Measurements from ENCODE around the gene DIP2C.
"Not testable (repeated sequence)": the region's sequence is repeated elsewhere in the genome, so short reads cannot be mapped to it uniquely, and the experiment has no call there.

Gene DIP2C

GRCh38 chr10:689452-690371, at the start of gene DIP2C:
DIP2C (minus strand) TSS chr10:689668; CDS start chr10:689578, 90 bp downstream.
- no peak for DNase-seq

- DNase-seq = no peak
These were observed 45.0 kb upstream of the DIP2C start for GRCh38 chr10:734481-734880.

- no peak for DNase-seq
These were observed 43.6 kb upstream of the DIP2C start for GRCh38 chr10:733086-733485.

- no peak for DNase-seq
These were observed 39.7 kb upstream of the DIP2C start for GRCh38 chr10:729213-729612.

GRCh38 chr10:728603-729002, 39.1 kb upstream of the DIP2C start:
- no peak for DNase-seq

GRCh38 chr10:727162-727790, 37.8 kb upstream of the DIP2C start:
- DNase-seq = no peak

GRCh38 chr10:725786-726185, 36.3 kb upstream of the DIP2C start:
- no peak for DNase-seq

GRCh38 chr10:725302-725701, 35.8 kb upstream of the DIP2C start:
- DNase-seq = no peak

GRCh38 chr10:723973-724372, 34.5 kb upstream of the DIP2C start:
- no peak for DNase-seq

GRCh38 chr10:722281-723060, 33.0 kb upstream of the DIP2C start:
- no peak for DNase-seq

- no peak for DNase-seq
These were observed 28.8 kb upstream of the DIP2C start for GRCh38 chr10:718143-718700.

- DNase-seq = no peak
These were observed 28.0 kb upstream of the DIP2C start for GRCh38 chr10:717458-717857.

GRCh38 chr10:716821-717220, 27.4 kb upstream of the DIP2C start:
- DNase-seq = no peak

- no peak for DNase-seq
These were observed 24.7 kb upstream of the DIP2C start for GRCh38 chr10:714214-714613.

GRCh38 chr10:712575-712974, 23.1 kb upstream of the DIP2C start:
- DNase-seq = no peak

GRCh38 chr10:712089-712488, 22.6 kb upstream of the DIP2C start:
- DNase-seq = no peak

GRCh38 chr10:707861-708260, 18.4 kb upstream of the DIP2C start:
- DNase-seq = no peak

- no peak for DNase-seq
These were observed 18.0 kb upstream of the DIP2C start for GRCh38 chr10:707456-707855.

- no peak for DNase-seq
These were observed 13.7 kb upstream of the DIP2C start for GRCh38 chr10:703118-703517.

- not testable (repeated sequence) for DNase-seq
These were observed 10.7 kb upstream of the DIP2C start for GRCh38 chr10:700183-700582.

- no peak for DNase-seq
These were observed 7.8 kb upstream of the DIP2C start for GRCh38 chr10:697097-697875.

GRCh38 chr10:695396-695795, 5.9 kb upstream of the DIP2C start:
- no peak for DNase-seq
